CD4-positive, alpha-beta T cell treated with Interleukin-4 for 4 hours (primary cell): ENCODE results near the gene CAMK2D.
A peak's percentile ranks its signal among the peaks of the same experiment; 100 is the strongest.

ENCODE experiments used
- DNase-seq: peaks from one replicate; pipeline ENCODE4 v3.0.0-alpha.2; 2020

Gene CAMK2D

DNA sequence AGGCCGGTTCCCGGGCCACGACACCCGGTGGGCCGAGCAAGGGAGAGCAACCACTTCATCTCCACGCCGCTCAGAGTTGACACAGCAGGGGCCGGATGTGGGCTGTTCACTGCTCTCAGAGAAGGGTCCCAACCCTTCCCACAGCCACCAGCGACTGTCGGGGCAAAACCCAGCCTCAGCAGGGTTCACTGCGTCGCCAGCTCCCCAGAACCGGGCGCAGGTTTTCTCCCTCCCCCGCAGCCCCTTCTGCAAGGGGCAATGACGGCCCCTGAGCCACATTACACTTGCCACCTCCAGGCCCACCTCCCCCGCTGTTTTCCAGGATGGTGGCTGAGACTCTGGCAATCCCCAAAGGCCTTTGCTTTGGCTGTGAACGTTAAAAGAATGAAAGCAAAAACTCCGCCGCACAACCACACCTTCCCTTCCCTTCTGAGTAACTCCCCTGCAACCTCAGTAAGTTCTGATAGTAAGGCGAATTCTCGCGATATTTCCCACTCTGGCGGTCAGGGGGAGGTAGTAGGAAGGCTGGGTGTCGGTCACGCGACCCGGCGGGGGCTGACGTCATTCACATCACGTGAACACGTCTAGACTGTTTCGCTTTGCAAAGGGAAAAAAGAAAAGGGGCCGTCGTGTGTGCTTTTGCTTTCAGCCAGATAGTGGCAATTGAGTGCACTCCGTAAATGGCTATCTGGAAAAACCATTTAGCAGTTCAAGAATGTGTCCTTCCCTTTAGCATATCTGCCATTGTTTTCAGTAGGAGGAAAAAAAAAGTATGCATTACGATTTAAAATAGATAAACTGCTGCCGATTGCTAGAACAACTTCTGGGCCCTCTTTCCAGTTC is 869 bp upstream of the CAMK2D start:
- peak; percentile 100 for DNase-seq

DNA sequence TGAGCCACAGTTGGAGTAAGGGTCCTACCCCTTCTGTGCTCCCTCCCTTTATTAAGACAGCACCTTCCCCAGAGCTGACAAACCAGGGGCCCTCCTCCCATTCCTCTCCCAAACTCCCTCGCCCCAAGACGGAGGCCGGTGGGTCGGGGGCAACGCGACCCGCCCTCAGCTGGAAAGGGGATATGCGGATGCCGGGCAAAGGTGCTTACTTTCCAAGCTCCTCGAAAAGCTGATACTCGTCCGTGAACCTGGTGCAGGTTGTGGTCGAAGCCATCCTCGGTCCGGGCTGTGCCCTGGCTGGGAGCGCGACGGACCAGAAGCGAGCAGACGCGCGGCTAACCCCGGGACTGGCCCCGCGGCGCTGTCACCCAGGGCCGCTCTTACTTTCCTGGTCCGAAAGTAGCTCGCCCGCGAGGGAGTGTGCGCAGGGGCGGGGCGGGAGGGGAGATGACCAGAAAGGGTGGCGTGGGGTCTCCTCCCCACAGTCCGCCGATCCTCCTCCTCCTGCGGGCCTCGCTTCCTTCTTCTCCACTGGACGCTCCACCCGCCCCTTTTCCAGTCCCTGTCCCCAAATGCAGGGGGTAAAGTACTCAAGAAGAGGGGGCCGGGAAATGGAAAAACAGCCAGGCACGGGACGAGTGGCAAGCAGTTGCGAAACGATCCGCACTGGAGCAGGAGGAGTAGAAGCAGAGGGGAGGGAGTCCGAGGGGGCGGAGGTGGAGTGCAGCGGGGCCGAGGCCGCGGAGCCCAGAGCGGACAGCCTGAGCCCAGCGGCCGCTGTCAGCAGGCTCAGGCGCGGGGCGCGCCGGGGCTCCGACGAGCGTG is 531 bp downstream of the CAMK2D start:
- peak; percentile 26 for DNase-seq

DNA sequence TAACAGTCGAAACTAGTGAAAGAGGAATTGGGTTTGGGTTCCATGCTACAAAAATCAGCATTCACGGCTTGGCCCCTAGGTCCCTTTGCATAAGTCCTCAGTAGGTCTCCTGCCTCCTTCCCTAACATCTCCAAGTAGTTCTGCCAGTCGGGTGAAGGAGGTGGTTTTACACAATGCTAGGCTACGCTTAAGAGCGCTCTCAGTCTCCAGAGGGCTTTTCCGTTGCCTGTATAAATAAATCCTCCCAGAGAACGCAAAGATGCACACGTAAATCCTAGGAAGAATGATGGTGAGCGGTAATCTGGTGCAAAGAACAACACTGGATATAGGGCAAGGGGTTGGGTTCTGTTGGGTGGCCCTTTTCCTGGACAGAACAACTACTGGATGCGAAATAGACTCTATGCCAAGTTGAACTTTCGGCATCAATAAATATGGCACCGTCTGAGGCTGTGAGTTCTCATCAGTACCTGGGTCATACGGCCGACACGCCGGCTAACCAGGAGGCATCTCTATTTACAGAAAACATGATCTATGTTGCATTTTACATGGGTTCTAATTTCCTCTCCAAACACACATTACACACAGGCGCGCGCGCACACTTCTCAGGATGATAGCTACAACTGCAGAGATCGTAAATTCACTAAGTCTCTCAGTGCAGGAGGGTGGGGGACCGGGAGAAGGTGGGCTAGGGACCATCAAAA is 1.3 kb downstream of the CAMK2D start:
- DNase-seq: peak; percentile 35

DNA sequence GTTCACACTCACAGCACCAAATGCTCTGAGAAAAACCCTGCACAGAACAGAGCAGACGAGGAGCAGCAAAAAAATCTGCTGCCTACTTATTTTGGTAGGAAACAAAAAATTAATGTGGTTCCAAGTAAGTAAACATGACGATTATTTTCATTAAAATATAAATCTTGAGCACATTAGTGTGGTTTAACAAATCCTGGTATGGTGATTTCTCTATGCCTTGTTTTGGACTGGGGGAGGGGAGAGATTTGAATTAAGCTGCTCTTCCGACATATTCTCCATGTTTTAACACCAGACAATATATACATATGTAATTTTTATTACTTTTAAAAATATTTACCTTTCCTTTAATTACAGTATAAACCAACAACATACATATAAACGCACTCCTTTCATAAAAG is 1.8 kb downstream of the CAMK2D start:
- peak; percentile 17 for DNase-seq

DNA sequence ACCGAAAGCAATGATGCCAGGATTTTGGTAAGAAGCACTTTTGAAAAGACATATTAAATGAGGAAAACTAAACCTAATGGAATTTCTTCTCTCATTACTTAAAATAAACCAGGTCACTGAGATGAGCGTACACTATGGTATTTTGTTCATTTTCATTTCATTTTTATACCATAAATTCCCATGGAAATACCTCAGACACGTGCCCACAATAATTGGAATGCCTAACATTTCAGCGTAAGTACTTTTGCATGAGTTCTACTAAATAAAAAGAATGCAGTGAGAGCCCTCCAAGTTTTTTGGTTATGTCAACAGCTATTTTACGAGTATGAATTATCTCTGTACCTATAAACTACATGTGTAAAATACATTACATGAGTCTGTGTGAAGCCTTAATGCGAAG is 3.2 kb downstream of the CAMK2D start:
- DNase-seq: no peak

DNA sequence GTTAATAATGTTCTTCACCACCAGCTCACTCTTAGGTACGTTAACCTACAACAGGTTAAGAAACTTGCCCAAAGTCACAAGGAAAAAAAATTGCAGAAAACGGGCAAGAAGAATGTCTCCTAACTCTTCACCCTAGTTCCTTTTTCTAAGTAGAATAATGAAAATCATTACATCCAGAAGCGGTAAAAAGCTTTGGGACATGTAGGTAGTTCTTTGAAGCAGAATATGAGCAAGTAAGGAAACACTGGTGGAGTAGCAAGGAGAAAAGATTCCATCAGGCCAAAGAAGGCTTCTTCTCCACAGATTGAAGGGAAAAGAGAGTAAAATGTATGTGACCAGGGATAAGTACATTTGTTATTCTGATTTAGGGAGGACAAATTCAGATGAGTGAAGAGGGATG is 4.1 kb downstream of the CAMK2D start:
- no peak for DNase-seq

DNA sequence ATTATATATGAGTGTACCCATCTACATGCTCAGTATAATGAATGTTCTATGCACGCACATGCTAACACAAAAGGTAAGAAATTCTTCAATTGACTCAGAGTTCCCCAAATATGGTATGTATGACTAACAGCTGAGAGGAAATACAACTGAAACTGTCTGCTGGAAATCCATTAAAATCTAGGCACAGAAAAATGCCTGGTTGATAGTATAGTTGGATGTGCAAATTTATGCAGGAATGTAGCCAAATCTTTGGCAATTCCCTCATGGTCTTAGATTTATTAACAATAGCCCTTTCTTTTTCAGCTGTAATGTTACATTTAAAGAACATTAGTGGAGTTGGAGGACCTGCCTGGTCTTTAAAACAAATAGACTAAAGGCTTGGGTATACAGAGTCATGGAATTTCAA is 5.5 kb downstream of the CAMK2D start:
- peak; percentile 33 for DNase-seq

DNA sequence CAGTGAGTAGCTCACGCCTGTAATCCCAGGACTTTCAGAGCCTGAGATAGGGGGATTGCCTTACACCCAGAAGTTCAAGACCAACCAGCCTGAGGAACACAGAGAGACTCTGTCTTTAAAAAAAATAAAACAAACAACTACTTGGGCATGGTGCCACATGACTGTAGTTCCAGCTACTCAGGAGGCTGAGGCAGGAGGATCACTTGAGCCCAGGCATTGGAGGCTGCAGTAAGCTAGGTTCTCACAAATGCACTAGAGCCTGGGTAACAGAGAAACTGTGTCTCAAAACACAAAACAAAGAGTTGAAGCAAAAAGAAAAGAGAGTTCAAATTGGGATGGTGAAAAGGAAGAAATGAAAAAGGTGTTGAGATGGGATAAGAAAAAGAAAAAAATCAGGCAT is 10.8 kb downstream of the CAMK2D start:
- no peak for DNase-seq

DNA sequence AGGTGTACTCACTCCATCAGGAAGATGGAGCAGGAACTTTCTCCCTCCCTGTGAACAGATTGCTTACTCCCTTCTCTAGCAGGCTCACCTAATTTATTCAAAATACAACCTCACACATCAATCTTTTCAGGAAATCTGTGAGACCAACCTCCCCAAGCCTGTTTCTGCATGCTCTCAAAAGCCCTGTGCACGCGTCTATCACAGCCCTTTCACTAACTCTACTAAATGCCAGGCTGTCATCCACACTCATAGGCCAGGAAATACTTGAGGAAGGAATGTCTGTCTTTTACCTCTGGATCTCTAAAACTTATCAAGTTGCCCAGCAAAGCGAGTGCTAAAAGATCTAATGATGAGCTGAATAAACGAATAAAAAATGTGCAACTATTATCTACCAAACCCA is 11.2 kb downstream of the CAMK2D start:
- no peak for DNase-seq

DNA sequence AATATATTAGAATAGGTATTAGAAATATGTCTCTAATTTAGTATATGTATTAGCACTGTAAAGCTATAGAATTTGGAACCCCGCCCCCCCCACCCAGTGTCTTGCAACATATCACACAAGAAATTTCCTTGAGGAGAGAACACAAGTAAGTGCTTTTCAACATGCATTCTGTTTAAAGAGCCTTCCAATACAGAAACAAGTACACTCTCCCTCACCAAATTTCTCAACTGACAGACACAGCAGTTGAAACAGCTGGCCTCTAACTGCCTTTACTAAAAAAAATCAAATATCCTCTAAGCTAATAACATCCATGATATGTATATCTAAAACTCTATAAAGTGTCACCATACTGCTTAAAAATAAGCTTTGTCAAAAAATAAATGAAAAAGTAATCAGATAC is 12.4 kb downstream of the CAMK2D start:
- no peak for DNase-seq

DNA sequence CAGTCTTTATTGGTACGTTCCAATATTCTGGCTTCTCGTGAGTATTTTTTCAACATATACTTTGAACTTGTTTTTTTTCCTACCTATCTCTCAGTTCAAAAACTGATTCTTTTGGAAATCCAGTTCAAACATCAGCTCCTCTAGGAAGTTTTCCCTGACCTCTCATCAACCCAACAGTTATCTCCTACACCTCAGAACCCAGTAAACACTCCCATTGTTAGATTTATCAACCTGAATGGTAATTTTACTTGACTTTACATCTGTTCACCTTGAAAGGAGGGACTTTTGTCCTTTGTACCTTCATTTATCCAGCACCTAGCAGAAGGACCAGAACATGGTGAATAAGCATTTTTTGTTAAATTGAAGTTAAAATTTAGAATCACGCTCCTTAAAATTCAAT is 13.6 kb downstream of the CAMK2D start:
- DNase-seq: no peak

DNA sequence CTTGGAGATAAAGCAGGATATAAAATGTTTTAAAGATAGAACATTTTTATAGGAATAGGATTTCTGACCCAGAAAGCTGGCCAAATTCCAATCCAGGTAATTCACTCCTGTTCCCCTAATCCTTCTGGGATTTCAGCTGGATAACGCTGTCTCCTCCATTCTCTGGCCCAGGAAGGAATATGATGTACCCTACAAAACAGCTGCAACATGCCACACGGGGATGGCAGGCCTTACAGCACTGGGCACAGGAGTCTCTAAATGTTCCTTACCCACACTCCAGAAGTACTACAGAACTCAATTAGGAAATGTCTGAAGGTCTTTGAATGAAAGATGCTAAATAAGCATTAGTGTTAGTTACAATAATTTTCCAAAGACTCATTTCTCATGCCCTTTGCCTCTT is 15.8 kb downstream of the CAMK2D start:
- no peak for DNase-seq

DNA sequence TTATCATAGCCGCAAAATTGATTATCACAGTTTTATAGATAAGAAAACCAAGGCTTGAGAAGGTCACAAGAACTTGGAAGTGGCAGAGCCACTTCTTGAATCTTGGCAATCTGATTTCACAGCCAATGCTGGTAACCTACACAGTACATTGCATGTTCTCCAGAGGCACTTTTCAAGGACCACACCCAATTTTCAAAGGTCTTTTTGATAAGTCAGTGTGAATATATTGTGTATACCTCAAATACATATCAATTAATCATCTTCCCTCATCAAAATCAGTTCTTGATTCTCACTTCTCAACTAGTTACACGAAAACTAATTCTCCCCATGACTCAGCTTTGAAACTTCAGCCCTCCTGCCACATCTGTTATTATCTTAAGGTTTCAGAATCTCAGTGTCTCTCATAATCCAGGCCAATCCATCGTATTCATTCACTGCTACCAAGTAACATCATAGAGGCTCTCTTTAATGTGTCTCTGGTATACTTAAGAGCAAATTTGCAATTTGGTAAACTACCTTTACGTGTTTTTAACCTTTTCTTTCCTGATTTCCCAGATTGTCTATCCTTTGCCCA is 16.8 kb downstream of the CAMK2D start:
- DNase-seq: no peak

DNA sequence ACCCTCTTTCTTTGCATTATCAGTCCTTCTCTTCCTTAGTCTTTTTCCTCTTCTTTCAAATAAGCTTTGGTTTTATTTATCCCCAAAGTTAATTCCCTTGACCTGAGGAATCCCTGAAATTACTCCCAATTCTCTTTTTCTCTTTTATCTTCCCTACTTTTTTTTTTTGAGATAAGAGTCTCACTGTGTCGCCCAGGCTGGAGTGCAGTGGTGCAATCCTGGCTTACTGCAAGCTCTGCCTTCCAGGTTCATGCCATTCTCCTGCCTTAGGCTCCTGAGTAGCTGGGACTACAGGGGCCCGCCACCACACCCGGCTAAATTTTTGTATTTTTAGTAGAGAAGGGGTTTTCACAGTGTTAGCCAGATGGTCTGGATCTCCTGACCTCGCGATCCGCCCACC is 17.8 kb downstream of the CAMK2D start:
- DNase-seq: no peak

DNA sequence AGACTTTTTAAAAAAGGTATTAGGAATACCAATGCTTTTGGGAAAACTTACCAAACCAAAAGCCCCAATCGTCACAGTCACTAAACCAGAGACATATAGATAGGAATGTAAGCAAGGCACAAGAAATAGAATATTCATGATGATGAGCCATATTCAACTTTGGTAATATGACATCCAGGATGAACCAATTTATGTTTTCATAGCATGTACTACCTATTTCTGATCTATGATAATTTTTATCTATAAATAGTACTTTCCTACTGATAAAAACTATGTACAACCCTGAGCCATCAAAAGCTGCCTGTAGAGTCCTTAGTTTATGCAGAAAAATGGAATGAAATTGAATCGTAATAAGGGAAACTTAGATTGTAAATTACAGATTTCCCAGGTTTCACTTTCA is 18.9 kb downstream of the CAMK2D start:
- no peak for DNase-seq

DNA sequence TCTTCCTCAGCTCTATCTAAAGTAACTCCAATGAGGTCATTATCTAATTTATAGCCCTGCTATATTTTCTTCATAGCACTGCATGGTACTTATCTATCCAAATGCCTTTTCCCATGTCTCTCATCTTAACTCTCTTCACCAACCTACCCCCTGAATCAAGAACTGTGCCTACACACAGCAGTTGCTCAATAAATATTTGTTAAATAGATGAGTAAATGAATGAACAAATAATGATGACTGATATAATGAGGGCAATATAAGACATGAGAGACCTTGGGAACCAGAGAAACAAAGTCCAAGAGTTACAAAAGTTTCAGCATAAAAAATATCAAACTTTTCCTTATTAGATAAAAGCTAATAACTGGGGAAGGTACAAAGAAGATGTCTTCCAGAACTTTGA is 19.6 kb downstream of the CAMK2D start:
- no peak for DNase-seq

DNA sequence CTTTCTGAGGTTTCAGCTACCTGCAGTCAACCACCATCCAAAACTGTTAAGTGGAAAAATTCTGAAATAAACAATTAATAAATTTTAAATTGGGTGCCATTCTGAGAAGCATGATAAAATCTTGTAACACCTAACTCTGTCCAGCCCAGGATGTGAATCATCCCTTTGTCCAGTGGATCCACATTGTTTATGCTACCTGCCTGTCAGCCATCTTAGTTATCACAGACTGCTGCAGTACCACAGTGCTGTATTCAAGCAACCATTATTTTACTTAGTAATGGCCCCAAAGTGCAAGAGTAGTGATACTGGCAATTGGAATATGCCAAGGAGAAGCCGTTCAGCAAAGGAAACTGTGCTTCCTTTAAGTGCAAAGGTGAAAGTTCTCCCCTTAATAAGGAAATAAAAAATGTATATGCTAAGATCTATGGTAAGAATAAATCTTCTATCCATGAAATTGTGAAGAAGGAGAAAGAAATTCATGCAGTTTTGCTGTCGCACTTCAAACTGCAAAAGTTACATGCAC is 20.6 kb downstream of the CAMK2D start:
- DNase-seq: no peak

DNA sequence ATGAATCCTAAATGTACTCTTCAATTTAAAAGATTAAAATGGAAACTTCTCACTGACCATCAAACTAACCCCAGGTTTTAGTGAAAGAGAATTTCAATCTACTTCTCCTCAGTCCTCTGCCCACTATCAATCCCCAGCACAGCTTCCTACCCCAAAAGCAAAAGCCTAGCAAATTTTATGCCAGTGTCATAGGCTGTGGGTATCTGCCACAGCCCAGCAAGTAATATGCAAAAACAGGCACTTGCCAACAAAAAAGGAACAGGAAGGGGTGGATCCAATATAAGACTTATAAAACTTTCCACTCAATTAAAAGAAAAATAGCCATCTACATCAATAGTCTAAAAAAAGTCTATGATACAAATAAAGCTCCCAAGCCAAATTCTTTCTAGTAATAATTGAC is 22.3 kb downstream of the CAMK2D start:
- DNase-seq: no peak

DNA sequence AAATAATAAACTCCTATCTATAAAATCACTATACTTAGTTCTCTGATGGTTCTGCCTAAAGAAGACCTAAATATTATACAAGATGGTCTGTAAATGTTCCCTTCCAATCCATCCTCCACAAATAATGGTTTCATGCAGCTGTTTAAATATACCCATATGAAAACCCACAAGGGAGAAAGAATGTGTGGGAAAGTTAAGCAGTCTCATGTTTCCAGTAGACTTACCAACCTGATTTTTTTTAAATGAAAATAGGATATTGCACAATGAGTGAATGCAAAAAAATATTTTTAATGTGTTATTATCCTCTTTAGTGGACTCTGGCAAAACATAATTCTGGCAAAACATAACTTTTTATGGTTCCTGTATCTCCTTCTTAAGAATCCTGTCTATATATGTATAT is 23.3 kb downstream of the CAMK2D start:
- DNase-seq: no peak

DNA sequence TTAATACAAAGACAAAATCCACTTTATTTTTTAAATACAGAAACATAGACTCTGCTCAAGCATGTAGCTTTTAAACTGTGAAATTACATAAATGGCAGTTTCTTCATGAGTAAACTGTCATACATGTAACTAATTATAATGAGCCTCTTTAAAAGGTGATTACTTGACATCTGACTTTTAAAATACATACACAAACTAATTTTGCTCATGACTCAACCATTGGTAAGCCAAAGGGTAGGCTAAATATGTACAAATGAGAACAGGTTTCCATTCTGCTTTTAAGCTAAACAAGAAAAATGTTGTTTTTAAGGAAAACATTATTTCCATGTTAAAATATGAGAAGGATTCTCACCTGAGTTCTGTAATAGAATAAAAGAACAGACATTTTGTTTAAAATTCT is 27.9 kb downstream of the CAMK2D start:
- no peak for DNase-seq

DNA sequence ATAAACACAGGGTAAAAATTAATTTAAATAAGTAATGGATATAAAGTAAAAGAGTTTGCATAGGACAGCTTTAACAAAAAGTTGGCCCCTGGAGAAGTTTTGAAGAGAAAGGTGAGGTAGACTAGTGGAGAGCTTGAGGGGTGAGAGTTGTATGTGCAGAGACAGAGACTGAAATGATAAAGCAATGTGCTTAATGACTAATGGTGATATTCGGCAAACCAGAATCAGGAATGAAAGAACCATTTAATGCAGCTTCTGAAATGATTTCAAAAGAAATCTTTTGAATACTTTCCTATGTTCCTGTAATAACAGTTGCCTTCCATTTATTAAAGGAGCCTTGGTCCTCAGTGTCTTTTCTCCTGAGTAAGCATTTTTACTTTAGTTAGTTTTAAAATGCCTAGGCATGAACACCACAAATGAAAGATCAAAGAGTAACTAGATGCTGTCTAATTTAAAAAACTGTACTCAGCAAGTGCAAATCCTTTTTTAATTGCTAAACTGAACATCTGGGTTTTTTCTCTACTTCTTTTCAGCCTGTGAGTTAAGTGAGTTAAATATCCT is 28.5 kb downstream of the CAMK2D start:
- DNase-seq: no peak

DNA sequence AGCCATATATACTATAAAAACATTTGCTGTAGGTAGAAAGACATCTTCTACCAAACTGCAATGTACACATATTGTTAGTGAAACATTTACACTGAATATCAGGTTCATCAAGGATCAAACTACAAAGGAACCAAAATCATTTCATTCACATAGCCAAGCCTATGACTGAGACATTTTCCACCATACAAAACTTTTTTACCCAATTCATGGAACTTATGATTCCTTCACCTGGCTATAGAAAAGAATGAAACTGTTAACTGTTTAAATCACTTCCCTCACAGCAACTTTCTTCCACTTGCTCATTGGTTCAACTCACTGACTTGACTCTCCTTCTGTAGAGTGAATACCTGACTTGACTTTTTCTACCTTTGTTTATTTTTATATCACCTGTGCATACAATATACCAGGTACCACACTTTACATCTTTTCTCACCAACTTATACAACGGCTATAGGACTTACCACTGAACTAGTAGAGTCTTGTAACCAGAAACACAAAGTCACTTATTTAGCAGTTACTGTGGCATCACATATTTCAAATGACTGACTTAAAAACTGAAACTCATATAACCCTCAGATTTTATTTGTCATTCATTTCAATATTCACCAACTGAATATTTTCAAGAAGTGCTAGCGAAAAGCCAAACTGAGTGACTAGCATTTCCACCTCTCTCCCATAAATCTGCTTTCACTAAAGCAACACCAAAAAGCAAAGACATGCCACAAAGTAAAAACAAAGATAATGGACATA is 30.9 kb downstream of the CAMK2D start:
- DNase-seq: no peak
